ENCODE measurements around the gene RPS6KA1. TPM values are rescaled to one million over a fixed set of nuclear protein-coding genes. Genes with fewer than 3 reads are reported as not detected.

Gene RPS6KA1
- total RNA-seq, 4 donors from 2014 or later, result 153 to 202 (median 174) TPM

DNA sequence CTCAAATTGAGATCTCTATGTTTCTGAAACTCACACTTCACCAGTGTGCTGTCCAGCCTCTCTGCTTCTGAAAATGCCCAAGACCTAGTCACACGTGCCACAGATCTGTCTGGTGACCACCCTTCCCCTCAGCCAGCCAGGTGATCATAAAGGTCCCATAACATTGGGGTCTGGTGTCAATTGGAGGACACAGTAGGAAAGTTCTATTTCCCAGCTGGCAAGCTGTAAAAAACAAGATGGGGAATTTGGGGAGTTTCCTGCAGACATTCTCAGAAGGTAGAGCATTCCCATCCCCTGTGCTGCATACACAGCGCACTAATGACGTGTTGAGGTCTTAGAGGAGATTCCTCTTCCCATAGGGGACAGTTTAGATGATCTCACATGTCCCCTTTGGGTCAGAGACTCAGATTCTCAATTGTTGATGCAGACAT is 50.1 kb downstream of the RPS6KA1 start:
- intact Hi-C loops (cut with DNase I; ENCODE audit: low total_unique reads), result no loop called here
- TF ChIP-seq EP300 (IDR thresholded peaks at IDR 0.05; ENCODE audit: low read depth), result no peak
- TF ChIP-seq POLR2A (IDR thresholded peaks at IDR 0.05), result no peak
- no peak for TF ChIP-seq CTCF (IDR thresholded peaks at IDR 0.05)
- TF ChIP-seq POLR2AphosphoS5 (IDR thresholded peaks at IDR 0.05), result no peak
- H3K9me3 ChIP-seq, result no peaks in the 10 kb centered on the region

GRCh38 chr1:26580116-26580515 is 50.6 kb downstream of the RPS6KA1 start:
- Histone ChIP-seq H3K36me3 (no peaks in the 10 kb centered on the region), H3K27ac (no peak overlapping the region), H3K4me1 (peaks cover 0 to 4% (median 0%) of the 10 kb centered on the region in 4 donors), H3K4me3 (no peak overlapping the region), H3K27me3 (no peaks in the 10 kb centered on the region), H3K9me3 (no peaks in the 10 kb centered on the region)
- in situ Hi-C loops (cut with MboI; ENCODE audit: low pct_ligation_motif_present in 1 of 4, low pct_unique_long_range_greater_than_20kb in 1 of 4, low sequenced_read_pairs in 3 of 4), result loop anchor here in 1 of 4 donors (25.0 kb wide), 1 partner anchor 307 kb away; the partner anchor contains the start of gene GPN2
- intact Hi-C loops (cut with DNase I; ENCODE audit: low total_unique reads), result no loop called here
- WGBS, 2 donors (ENCODE audit: low coverage in 1 of 2), result 89 to 94% methylated on average over 6 of the region's 6 CpGs
- no peak for DNase-seq
- TF ChIP-seq POLR2AphosphoS5 (IDR thresholded peaks at IDR 0.05) (no peak), EP300 (IDR thresholded peaks at IDR 0.05; ENCODE audit: low read depth) (no peak), POLR2A (IDR thresholded peaks at IDR 0.05) (no peak), CTCF (IDR thresholded peaks at IDR 0.05) (no peak)

More for the DNA sequence above, 50.1 kb downstream of the RPS6KA1 start:
- in situ Hi-C loops (cut with MboI; ENCODE audit: low pct_ligation_motif_present in 1 of 4, low pct_unique_long_range_greater_than_20kb in 1 of 4, low sequenced_read_pairs in 3 of 4), result loop anchor here in 1 of 4 donors (25.0 kb wide), 1 partner anchor 308 kb away; the partner anchor contains the start of gene GPN2
- 60 to 77% methylated on average over 2 to 3 of the region's 3 CpGs for WGBS, 2 donors (ENCODE audit: low coverage in 1 of 2)
- Histone ChIP-seq H3K27me3 (no peaks in the 10 kb centered on the region), H3K27ac (no peak overlapping the region), H3K4me3 (no peak overlapping the region), H3K4me1 (peaks cover 0 to 4% (median 0%) of the 10 kb centered on the region in 4 donors), H3K36me3 (peaks cover 0 to under 1% (median 0%) of the 10 kb centered on the region in 4 donors)
- DNase-seq, result no peak

- Histone ChIP-seq H3K36me3 (no peaks in the 10 kb centered on the region), H3K9me3 (no peaks in the 10 kb centered on the region), H3K27ac (no peak overlapping the region), H3K27me3 (no peaks in the 10 kb centered on the region), H3K4me1 (peaks cover 0 to 4% (median 0%) of the 10 kb centered on the region in 4 donors), H3K4me3 (no peak overlapping the region)
- no peak for DNase-seq
- no peak for TF ChIP-seq POLR2A (IDR thresholded peaks at IDR 0.05)
- TF ChIP-seq POLR2AphosphoS5 (IDR thresholded peaks at IDR 0.05), result no peak
- no peak for TF ChIP-seq EP300 (IDR thresholded peaks at IDR 0.05; ENCODE audit: low read depth)
- TF ChIP-seq CTCF (IDR thresholded peaks at IDR 0.05), result no peak
- WGBS, 2 donors (ENCODE audit: low coverage in 1 of 2), result 75% methylated on average over 7 of the region's 7 CpGs; no CpG with 5 or more reads in 1 of the 2 donors
- intact Hi-C loops (cut with DNase I; ENCODE audit: low total_unique reads) (no loop called here), in situ Hi-C loops (cut with MboI; ENCODE audit: low pct_ligation_motif_present in 1 of 4, low pct_unique_long_range_greater_than_20kb in 1 of 4, low sequenced_read_pairs in 3 of 4) (loop anchor here in 1 of 4 donors (25.0 kb wide), 1 partner anchor 306 kb away; the partner anchor contains the start of gene GPN2)
These were observed 51.7 kb downstream of the RPS6KA1 start for GRCh38 chr1:26581287-26581651.

DNA sequence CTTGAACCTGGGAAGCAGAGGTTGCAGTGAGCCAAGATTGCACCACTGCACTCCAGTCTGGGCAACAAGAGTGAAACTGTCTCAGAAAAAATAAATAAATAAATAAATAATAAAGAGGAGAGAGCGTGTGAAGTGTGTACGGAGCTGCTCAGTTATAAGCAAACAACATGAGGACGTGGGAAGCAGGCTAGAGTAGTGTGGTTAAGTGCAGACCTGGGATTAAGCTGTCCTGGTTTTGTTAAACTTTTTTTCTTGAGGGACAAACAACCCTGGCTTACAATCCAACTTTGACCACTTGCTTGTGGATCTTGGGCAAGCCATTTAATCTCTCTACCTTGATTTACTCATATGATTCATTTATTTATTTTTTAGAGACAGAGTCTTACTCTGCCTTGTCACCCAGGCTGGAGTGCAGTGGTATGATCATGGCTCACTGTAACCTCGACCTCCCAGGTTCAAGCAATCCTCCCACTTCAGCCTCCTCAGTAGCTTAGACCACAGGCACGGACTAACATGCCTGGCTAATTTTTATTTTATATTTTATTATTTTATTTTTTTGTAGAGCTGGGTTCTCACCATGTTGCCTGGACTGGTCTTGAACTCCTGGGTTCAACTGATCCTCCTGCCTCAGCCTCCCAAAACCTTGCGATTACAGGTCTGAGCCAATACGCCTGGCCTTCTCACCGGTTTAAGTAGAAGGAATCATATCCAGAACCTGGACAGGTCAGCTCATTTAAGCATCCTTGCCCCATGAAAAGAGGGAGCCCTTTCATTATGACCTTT is 52.7 kb downstream of the RPS6KA1 start:
- TF ChIP-seq CTCF (IDR thresholded peaks at IDR 0.05) (no peak), POLR2A (IDR thresholded peaks at IDR 0.05) (no peak), EP300 (IDR thresholded peaks at IDR 0.05; ENCODE audit: low read depth) (no peak), POLR2AphosphoS5 (IDR thresholded peaks at IDR 0.05) (no peak)
- Histone ChIP-seq H3K4me3 (no peak overlapping the region), H3K4me1 (peaks cover 0 to 4% (median 0%) of the 10 kb centered on the region in 4 donors), H3K27ac (no peak overlapping the region), H3K9me3 (no peaks in the 10 kb centered on the region), H3K36me3 (no peaks in the 10 kb centered on the region), H3K27me3 (no peaks in the 10 kb centered on the region)
- DNase-seq, result no peak
- in situ Hi-C loops (cut with MboI; ENCODE audit: low pct_ligation_motif_present in 1 of 4, low pct_unique_long_range_greater_than_20kb in 1 of 4, low sequenced_read_pairs in 3 of 4), result loop anchor here in 1 of 4 donors (25.0 kb wide), 1 partner anchor 305 kb away; the partner anchor contains the start of gene GPN2
- WGBS, 2 donors (ENCODE audit: low coverage in 1 of 2), result 65 to 75% methylated on average over 7 to 8 of the region's 8 CpGs
- intact Hi-C loops (cut with DNase I; ENCODE audit: low total_unique reads), result no loop called here
